22Rv1 (cell line): ENCODE data around the gene ALKAL2.

Experiments used
- ZFX ChIP-seq: fragments of 450-650 bp; IDR thresholded peaks from 2 replicates; pipeline ENCODE4 v1.6.1; 2017; ENCODE audit warnings: antibody characterized with exemption, borderline replicate concordance
- TF ChIP-seq, protein P1 (sequence below): fragments of 450-650 bp; IDR thresholded peaks from 2 replicates; pipeline ENCODE4 v1.5.1; 2017; ENCODE audit warnings: mild to moderate bottlenecking

- TF ChIP-seq, protein P1, sequence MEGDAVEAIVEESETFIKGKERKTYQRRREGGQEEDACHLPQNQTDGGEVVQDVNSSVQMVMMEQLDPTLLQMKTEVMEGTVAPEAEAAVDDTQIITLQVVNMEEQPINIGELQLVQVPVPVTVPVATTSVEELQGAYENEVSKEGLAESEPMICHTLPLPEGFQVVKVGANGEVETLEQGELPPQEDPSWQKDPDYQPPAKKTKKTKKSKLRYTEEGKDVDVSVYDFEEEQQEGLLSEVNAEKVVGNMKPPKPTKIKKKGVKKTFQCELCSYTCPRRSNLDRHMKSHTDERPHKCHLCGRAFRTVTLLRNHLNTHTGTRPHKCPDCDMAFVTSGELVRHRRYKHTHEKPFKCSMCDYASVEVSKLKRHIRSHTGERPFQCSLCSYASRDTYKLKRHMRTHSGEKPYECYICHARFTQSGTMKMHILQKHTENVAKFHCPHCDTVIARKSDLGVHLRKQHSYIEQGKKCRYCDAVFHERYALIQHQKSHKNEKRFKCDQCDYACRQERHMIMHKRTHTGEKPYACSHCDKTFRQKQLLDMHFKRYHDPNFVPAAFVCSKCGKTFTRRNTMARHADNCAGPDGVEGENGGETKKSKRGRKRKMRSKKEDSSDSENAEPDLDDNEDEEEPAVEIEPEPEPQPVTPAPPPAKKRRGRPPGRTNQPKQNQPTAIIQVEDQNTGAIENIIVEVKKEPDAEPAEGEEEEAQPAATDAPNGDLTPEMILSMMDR = no peak
- no peak for TF ChIP-seq ZFX
These were observed 413 bp downstream of the ALKAL2 start for GRCh38 chr2:287471-287885.
